HG03571 (cell line): ENCODE measurements around the gene NAV2.

Experiments used
- ATAC-seq: cut with Tn5 transposase; IDR thresholded peaks from one replicate; pipeline ENCODE4 v1.9.1; 2021; ENCODE audit not compliant: unreplicated experiment

Gene NAV2

GRCh38 chr11:19712281-19713195 is at the start of gene NAV2:
TSS of gene NAV2 (plus strand) at chr11:19712837. CDS start at chr11:19713696, 859 bp downstream.
- peak; percentile 100 for ATAC-seq

DNA sequence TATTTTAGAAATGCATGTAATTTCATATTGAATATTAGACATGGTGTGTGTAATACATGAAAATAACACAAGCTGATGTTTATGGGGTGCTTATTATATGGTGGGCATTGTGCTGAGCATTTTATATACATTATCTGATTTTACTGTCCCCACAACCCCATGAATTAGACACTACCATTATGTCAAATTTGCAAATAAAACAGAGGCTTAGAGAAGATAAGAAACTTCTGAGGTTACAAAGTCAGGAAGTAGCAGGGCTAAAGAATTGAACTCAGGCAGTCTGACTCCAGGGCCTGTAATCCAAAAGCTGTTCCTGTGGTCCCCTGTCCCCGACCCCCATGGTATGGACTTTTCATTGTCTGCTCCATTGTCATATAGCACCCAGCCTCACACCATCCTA is 49.4 kb upstream of the NAV2 start:
- ATAC-seq = no peak

- ATAC-seq = no peak
Measured at GRCh38 chr11:19664886-19665548, 47.6 kb upstream of the NAV2 start.

GRCh38 chr11:19666951-19667350 is 45.7 kb upstream of the NAV2 start:
- ATAC-seq = no peak

DNA sequence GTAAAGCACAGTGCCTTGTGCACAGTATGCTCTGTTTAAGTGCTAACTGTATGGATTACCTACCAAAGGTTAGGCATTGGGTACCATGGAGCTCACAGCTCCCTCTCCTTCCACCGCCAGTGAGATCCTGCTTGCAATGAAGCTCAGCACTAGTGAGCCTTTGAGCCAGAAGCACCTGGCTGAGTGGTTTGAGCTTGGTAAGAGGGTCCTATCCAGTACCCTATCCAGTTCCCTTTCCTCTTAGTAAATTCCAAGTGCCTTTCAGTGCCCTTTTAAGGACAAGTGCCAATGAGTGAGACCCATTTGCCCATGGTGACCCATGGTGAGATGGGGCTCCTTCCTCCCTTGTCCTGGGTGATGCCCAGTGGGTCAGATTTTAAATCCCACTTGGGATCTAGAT is 43.1 kb upstream of the NAV2 start:
- no peak for ATAC-seq

DNA sequence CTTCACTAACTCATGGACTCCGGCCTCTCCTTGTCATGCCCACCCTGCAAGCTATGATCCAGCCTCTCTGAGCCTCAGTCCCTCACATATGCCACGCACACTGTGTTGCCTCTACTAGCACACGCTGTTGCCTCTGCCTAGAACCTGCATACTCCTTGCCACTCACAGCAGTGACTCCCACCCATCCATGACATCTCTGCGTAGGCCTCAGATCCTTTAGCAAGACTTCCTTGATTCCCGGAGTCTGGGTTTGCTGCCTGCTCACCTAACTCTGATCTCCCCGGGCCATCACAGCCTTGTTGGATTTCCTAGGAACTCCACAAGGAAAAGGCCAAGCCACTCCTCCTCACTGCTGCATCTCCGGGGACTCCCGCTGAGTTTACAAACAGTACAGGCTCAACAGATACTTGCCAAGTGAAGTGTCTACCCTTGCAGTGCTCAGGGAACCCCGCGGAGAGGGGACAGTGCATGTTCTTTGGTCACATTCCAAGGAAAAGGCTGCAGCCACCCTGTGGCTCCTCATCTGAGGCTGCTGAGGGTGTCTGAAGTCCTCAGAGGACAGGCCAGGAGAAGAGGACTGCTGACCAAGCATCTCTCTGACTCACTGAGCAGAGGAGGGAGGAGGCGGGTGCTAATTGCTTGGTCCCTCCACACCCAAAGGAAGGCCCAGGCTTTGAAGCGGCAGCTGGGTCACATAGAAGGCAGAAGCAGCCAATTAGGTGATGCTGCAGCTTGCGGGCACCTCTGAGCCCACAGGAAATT is 42.4 kb upstream of the NAV2 start:
- no peak for ATAC-seq

GRCh38 chr11:19672586-19673206 is 39.9 kb upstream of the NAV2 start:
- ATAC-seq = no peak

GRCh38 chr11:19673924-19674729 is 38.5 kb upstream of the NAV2 start:
- ATAC-seq = no peak

- no peak for ATAC-seq
Measured at GRCh38 chr11:19674836-19675235, 37.8 kb upstream of the NAV2 start.

- ATAC-seq = no peak
Measured at GRCh38 chr11:19675397-19675796, 37.2 kb upstream of the NAV2 start.

GRCh38 chr11:19676475-19677380 is 35.9 kb upstream of the NAV2 start:
- ATAC-seq = no peak

DNA sequence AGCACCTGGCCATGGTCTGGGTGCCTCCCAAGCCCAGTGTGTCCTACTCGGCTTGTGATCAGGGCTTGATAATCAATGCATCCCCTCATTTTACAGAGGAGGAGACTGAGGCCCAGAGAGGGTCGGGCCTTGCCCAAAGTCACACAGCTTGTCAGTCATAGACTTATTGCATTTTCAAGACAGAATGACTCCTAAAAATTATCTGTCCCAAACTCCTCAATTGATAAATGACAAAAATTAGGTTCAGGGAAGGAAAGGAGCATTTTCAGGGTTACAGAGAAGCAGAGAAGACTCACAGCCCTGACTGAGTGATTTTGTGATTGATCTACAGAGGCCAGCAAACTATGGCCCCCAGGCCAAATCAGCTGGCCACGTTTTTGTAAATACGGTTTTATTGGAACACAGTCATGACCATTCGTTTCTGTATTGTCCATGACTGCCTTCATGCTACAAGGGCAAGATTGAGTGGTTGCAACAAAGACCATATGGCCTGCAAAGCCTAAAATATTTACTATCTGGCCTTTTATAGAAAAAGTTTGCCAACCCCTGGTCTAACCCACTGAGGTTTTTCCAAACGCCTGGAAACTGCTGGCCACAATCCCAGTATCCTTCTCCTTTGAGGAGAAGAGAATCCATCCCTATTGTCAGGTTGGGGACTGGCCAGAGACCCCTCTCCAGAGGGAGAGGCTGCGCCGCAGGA is 35.1 kb upstream of the NAV2 start:
- ATAC-seq = no peak

- ATAC-seq = no peak
Measured at GRCh38 chr11:19679952-19680828, 32.4 kb upstream of the NAV2 start.

- ATAC-seq = no peak
Measured at GRCh38 chr11:19680829-19681368, 31.7 kb upstream of the NAV2 start.

DNA sequence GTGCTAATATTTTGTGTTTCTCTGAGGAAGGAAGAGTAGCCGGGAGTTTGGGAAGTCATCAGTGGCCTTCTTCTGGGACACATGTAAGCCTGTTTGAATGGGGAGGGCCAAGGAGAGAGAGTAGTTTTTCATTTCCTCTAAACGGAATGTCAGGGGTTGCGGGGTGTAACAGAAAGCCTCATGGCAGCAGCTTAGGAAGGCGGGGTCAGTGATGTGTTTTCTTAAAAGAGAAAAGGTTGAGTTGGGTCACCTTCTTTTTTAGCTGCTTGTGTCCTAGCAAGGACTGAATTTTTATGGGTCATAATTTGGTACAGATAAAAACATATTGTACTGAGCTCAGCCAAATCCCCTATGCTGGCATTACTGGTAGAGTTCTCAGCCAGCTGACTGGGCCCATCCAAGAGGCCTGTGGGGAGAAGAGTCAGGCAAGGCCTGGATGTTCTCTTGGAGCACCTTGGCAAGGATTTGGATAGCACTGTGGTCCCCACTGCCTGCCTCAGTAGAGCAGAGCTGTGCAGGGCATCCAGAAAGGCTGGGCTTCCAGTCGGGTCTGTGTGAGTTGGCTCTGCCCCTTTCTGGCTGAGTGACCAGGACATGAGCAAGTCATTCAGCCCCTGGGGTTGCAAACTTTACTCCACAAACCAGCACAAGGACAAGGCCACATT is 29.4 kb upstream of the NAV2 start:
- no peak for ATAC-seq

DNA sequence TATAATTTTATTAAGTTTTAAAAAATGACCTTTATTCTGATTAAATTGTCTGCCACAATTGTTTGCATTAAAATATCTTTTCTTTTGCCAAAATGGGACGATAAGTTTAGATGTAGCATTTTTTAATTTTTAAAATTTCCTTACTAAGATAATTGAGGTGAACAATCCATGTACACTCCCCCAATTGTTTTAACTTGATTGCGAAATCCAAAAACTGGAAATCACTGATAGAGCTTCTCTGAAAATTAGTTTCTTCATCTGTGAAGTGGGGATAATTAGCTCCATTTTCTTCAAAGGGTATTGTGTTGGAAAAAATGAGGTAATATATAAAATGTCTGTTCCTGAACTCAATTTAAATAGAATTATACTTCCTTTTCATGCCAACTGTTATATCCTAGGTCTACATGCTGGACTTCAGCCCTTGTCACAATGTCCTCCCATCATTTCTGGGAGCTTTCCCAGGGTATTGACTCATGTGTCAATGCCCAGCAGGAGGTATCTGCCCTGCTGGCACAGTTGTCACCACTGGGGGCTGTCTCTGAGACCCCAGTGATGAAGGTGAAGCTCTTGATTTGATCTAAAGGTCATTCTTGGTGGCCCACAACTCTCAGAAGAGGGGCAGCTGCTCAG is 28.7 kb upstream of the NAV2 start:
- ATAC-seq = no peak
